ENCODE results near the gene KCNK2.

DNA sequence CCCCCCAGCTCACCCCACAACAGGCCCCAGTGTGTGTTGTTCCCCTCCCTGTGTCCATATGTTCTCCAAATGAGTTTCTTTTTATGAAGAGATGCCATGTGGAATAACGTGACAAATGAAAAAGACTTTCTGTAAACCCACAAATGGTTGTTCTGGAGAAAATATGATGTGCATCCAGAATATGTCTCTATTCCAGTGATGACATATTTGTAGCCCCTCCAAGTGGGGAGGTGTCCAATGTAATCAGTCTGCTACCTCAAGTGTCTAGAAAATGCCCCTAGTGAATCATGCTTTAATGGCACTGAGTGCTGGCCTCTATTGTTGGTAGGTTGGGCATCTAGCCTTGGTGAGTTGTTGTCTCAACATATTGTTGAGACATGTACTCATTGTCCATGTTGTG is 179.6 kb downstream of the KCNK2 start:
- TF ChIP-seq POLR2A (IDR thresholded peaks at IDR 0.05; ENCODE audit: low read length) (no peak), GATA1 (IDR thresholded peaks at IDR 0.05; ENCODE audit: low read depth, low read length) (no peak)
